Heart right ventricle (tissue), 16 donors: ENCODE data around the gene ZKSCAN8. TPM values are rescaled to one million over a fixed set of nuclear protein-coding genes. Genes with fewer than 3 reads are reported as not detected.
A peak's percentile ranks its signal among the peaks of the same experiment; 100 is the strongest.

ENCODE experiments used
- ATAC-seq, 8 donors: fragments of 200-7000 bp; cut with Tn5 transposase; one replicate each; pipeline ENCODE4 v1.9.1; 2020; ENCODE audit warnings: mild to moderate bottlenecking in 8 of 8, moderate library complexity in 8 of 8, moderate number of reproducible peaks in 1 of 8
- DNase-seq, 2 donors: peaks; one replicate each; pipeline ENCODE4 v3.0.0-alpha.2; 2020
- H3K27ac ChIP-seq, 10 donors: fragments of 200-600 bp; sonication (generic) in 2 of 10; one replicate each; pipeline versions ENCODE4 v1.5.0 to v1.8.0; 2020 to 2022; ENCODE audit warnings: mild to moderate bottlenecking in 3 of 10
- H3K27me3 ChIP-seq, 7 donors: fragments of 200-600 bp; one replicate each; pipeline ENCODE4 v1.8.0; 2021 to 2022; ENCODE audit warnings: mild to moderate bottlenecking in 2 of 7
- H3K36me3 ChIP-seq, 9 donors: fragments of 200-600 bp; sonication (generic) in 1 of 9; one replicate each; pipeline versions ENCODE4 v1.5.0 to v1.8.0; 2020 to 2022; ENCODE audit warnings: mild to moderate bottlenecking in 2 of 9
- H3K4me1 ChIP-seq, 9 donors: fragments of 200-600 bp; sonication (generic) in 1 of 9; one replicate each; pipeline versions ENCODE4 v1.5.0 to v1.8.0; 2020 to 2022; ENCODE audit warnings: mild to moderate bottlenecking in 4 of 9
- H3K4me3 ChIP-seq, 10 donors: fragments of 200-600 bp; sonication (generic) in 2 of 10; one replicate each; pipeline versions ENCODE4 v1.5.0 to v1.8.0; 2020 to 2022; ENCODE audit warnings: mild to moderate bottlenecking in 7 of 10, moderate library complexity in 2 of 10
- H3K9me3 ChIP-seq, 11 donors: fragments of 200-600 bp in 10 of 11; sonication (generic) in 2 of 11; one replicate each; pipeline versions ENCODE4 v1.5.0 to v1.8.0; 2013 to 2022; ENCODE audit warnings: mild to moderate bottlenecking in 2 of 11, control low read depth in 1 of 11, moderate library complexity in 1 of 11
- CTCF ChIP-seq, 9 donors: fragments of 200-600 bp; sonication (generic) in 2 of 9; IDR thresholded peaks; one replicate each; pipeline versions ENCODE4 v1.5.0 to v1.8.0; 2021 to 2022; ENCODE audit warnings: antibody characterized with exemption in 9 of 9, mild to moderate bottlenecking in 5 of 9, moderate library complexity in 1 of 9
- WGBS, 2 donors: extraction: QIAGEN DNeasy Blood & Tissue Kit; methylation state at CpG; one replicate each; pipeline ENCODE4 v1.1.7; 2013; ENCODE audit warnings: inconsistent platforms in 1 of 2; 5-methylcytosine and 5-hydroxymethylcytosine counted together
- intact Hi-C, 10 donors: fragments of 100-400 bp; cut with DNase I; formaldehyde crosslinking; loops; one replicate each; pipeline versions ENCODE4 v1.11.1 to v1.14.2; 2022
- polyA plus RNA-seq, 2 donors: library from polyadenylated mRNA; stranded (reverse); fragments of 200-250 nt; gene quantifications; one replicate each; pipeline ENCODE4 v1.2.3, GENCODE V29; 2013
- total RNA-seq, 10 donors: library from RNA; stranded (reverse); fragmentation: NEBNext Ultra II Directional in 3 of 10; extraction: Animal tissue kit (Norgen Biotek cat#: 25700) in 3 of 10; gene quantifications; one replicate each; pipeline versions ENCODE4 v1.2.1 to v1.2.4, GENCODE V29; 2021 to 2023
- donor health status: Arrhythmogenic right ventricular cardiomyopathy.
- donor health status: ischemic (EF 13 %, LVEDD 7.1; RV severe dilation, severe dysfunction).
- donor health status: healthy with polysubstance abuse.
- donor health status: DM: no; HTN: yes; CAD: no.
- donor health status: DM: no; HTN: no; CAD: no.
- donor health status: ischemic (EF 25% LVEDD 6.9; RV normal size, moderate dysfunction).
- donor health status: ischemic (EF 25% LVEDD 5.7; RV mildly dilated, moderate dysfunction).
- donor health status: healthy.
- donor health status: DM: yes; HTN: yes; CAD: no.
- donor health status: Ischemic cardiomyopathy.
- donor health status: ischemic (EF 35%, LVEDD 5.7; RV mildly dilated, moderate dysfunction).
- donor health status: nonischemic (EF 11% LVEDD 7.7; RV severe dilation, severe dysfunction).
- donor health status: DM: yes; HTN: yes; CAD: no.
- donor health status: PGD.
- donor health status: ischemic (EF 29% LVEDD 5.4; RV normal size, mild dysfunction).
- donor health status: nonischemic (EF 23%, LVEDD 6.1; RV moderate dilation, normal function).

The ZKSCAN8 gene
- total and polyA plus RNA-seq, 12 donors = 2.7 to 18.5 (median 14.0) TPM

GRCh38 chr6:28134015-28134414 is 7.7 kb upstream of the ZKSCAN8 start:
- peak in 1 of 2 donors; percentile 16 for DNase-seq
- 52 to 53% methylated on average over 3 of the region's 3 CpGs for WGBS, 2 donors
- TF ChIP-seq CTCF (IDR thresholded peaks at IDR 0.05) = peak in 7 of 9 donors; percentile 21 to 59 (median 52)

GRCh38 chr6:28134716-28135115 is 7.0 kb upstream of the ZKSCAN8 start:
- no peaks in the 10 kb centered on the region for H3K27me3 ChIP-seq
- no peaks in the 10 kb centered on the region for H3K9me3 ChIP-seq
- ATAC-seq (no peak), DNase-seq (no peak)
- H3K27ac ChIP-seq = no peak overlapping the region
- peaks cover 0 to 33% (median 4%) of the 10 kb centered on the region in 9 donors for H3K36me3 ChIP-seq
- H3K4me1 ChIP-seq = peaks cover 0 to 43% (median 22%) of the 10 kb centered on the region in 9 donors
- intact Hi-C loops = loop anchor here (5.0 to 10.0 kb wide), 9 partner anchors 88 to 223 kb away; partner anchors contain the start of genes ZKSCAN4 (in 5 of the 10), NKAPL (in 4 of the 10), ZSCAN31 (in 2 of the 10) and ZSCAN9 (in 2 of the 10)
- no peak overlapping the region for H3K4me3 ChIP-seq
- TF ChIP-seq CTCF (IDR thresholded peaks at IDR 0.05) = no peak
- WGBS, 2 donors = 63 to 69% methylated on average over 1 of the region's 1 CpG

More at GRCh38 chr6:28134015-28134414, 7.7 kb upstream of the ZKSCAN8 start:
- no peak for ATAC-seq
- no peak overlapping the region for H3K27ac ChIP-seq
- no peak overlapping the region for H3K4me3 ChIP-seq
- peaks cover 0 to 43% (median 22%) of the 10 kb centered on the region in 9 donors for H3K4me1 ChIP-seq
- H3K36me3 ChIP-seq = peaks cover 0 to 40% (median 7%) of the 10 kb centered on the region in 9 donors
- intact Hi-C loops = loop anchor here in 6 of 10 donors (5.0 to 10.0 kb wide), 4 partner anchors 91 to 223 kb away; partner anchors contain the start of genes NKAPL (in 4 of the 6), ZKSCAN4 (in 4 of the 6) and ZSCAN9 (in 1 of the 6)
- no peaks in the 10 kb centered on the region for H3K9me3 ChIP-seq
- no peaks in the 10 kb centered on the region for H3K27me3 ChIP-seq

GRCh38 chr6:28135393-28135792 is 6.3 kb upstream of the ZKSCAN8 start:
- Histone ChIP-seq H3K4me1 (peaks cover 0 to 49% (median 22%) of the 10 kb centered on the region in 9 donors), H3K9me3 (no peaks in the 10 kb centered on the region), H3K4me3 (peak overlapping the region in 5 of 10 donors; percentile 71 to 84 (median 79)), H3K27ac (peak overlapping the region in 4 of 10 donors; percentile 89 to 97 (median 92)), H3K27me3 (no peaks in the 10 kb centered on the region), H3K36me3 (peaks cover 0 to 26% (median 0%) of the 10 kb centered on the region in 9 donors)
- DNase-seq (no peak), ATAC-seq (no peak)
- 18 to 21% methylated on average over 3 of the region's 3 CpGs for WGBS, 2 donors
- intact Hi-C loops = loop anchor here (5.0 to 10.0 kb wide), 9 partner anchors 87 to 222 kb away; partner anchors contain the start of genes ZKSCAN4 (in 5 of the 10), NKAPL (in 4 of the 10), ZSCAN31 (in 2 of the 10) and ZSCAN9 (in 2 of the 10)
- TF ChIP-seq CTCF (IDR thresholded peaks at IDR 0.05) = no peak

- Histone ChIP-seq H3K27me3 (no peaks in the 10 kb centered on the region), H3K9me3 (no peaks in the 10 kb centered on the region), H3K4me1 (peaks cover 0 to 58% (median 24%) of the 10 kb centered on the region in 9 donors), H3K36me3 (peaks cover 0 to 12% (median 0%) of the 10 kb centered on the region in 9 donors), H3K27ac (peak overlapping the region; percentile 81 to 97 (median 94)), H3K4me3 (peak overlapping the region; percentile 69 to 93 (median 78))
- WGBS, 2 donors = 0% methylated on average over 58 of the region's 58 CpGs
- intact Hi-C loops = loop anchor here (1.0 to 10.0 kb wide), 14 partner anchors 13 to 220 kb away; partner anchors contain the start of genes ZKSCAN4 (in 5 of the 10), NKAPL (in 4 of the 10), ZSCAN31 (in 2 of the 10) and ZSCAN9 (in 2 of the 10)
- ATAC-seq = peak; percentile 92 to 96 (median 93)
- peak; percentile 88 to 94 for DNase-seq
- TF ChIP-seq CTCF (IDR thresholded peaks at IDR 0.05) = no peak
These were observed 4.8 kb upstream of the ZKSCAN8 start for GRCh38 chr6:28136585-28137504.
